Small intestine (tissue), 7 donors: ENCODE measurements around the gene EWSR1. TPM values are rescaled to one million over a fixed set of nuclear protein-coding genes. Genes with fewer than 3 reads are reported as not detected.
"Not testable (repeated sequence)": the region's sequence is repeated elsewhere in the genome, so short reads cannot be mapped to it uniquely, and the experiment has no call there.

Experiments
- DNase-seq, 2 donors: peaks; one replicate each; pipeline versions ENCODE4 v3.0.0 to v3.0.0-alpha.2; 2013
- FAIRE-seq: peaks from 2 replicates; lab custom pipeline; 2012; peaks lifted over from hg19 to GRCh38; lab: Jason Lieb, UNC
- H3K27ac ChIP-seq, 3 donors: one replicate each; pipeline ENCODE4 v1.5.1; 2013; ENCODE audit warnings: low read length in 2 of 3, mild to moderate bottlenecking in 2 of 3, control low read depth in 1 of 3, inconsistent platforms in 1 of 3, low read depth in 1 of 3, moderate library complexity in 1 of 3
- H3K27me3 ChIP-seq, 3 donors: one replicate each; pipeline ENCODE4 v1.6.1; 2013; ENCODE audit warnings: low read length in 3 of 3, inconsistent platforms in 1 of 3; ENCODE audit not compliant: control insufficient read depth in 3 of 3, insufficient read depth in 3 of 3
- H3K36me3 ChIP-seq, 3 donors: one replicate each; pipeline ENCODE4 v1.6.1; 2013; ENCODE audit warnings: low read length in 3 of 3, inconsistent platforms in 1 of 3, low read depth in 1 of 3, mild to moderate bottlenecking in 1 of 3, moderate library complexity in 1 of 3; ENCODE audit not compliant: control insufficient read depth in 3 of 3, insufficient read depth in 2 of 3
- H3K4me1 ChIP-seq, 3 donors: one replicate each; pipeline ENCODE4 v1.6.1; 2013; ENCODE audit warnings: low read length in 2 of 3, inconsistent platforms in 1 of 3, low read depth in 1 of 3, mild to moderate bottlenecking in 1 of 3, moderate library complexity in 1 of 3; ENCODE audit not compliant: control insufficient read depth in 3 of 3, insufficient read depth in 2 of 3
- H3K4me3 ChIP-seq, 3 donors: one replicate each; pipeline ENCODE4 v1.5.1; 2013; ENCODE audit warnings: low read length in 3 of 3, control low read depth in 1 of 3, inconsistent platforms in 1 of 3, low read depth in 1 of 3, mild to moderate bottlenecking in 1 of 3, moderate library complexity in 1 of 3
- H3K9me3 ChIP-seq, 2 donors: one replicate each; pipeline ENCODE4 v1.6.1; 2013; ENCODE audit warnings: low read depth in 1 of 2, low read length in 1 of 2; ENCODE audit not compliant: control insufficient read depth in 2 of 2, insufficient read depth in 1 of 2
- WGBS, 3 donors: extraction: QIAGEN DNeasy Blood & Tissue Kit; methylation state at CpG; one replicate each; pipeline ENCODE4 v1.1.7; 2013; 5-methylcytosine and 5-hydroxymethylcytosine counted together
- polyA plus RNA-seq, 4 donors: library from polyadenylated mRNA; stranded (reverse) in 3 of 4; unstranded in 1 of 4; fragments of 200-250 nt in 3 of 4; fragments of 120-200 nt in 1 of 4; gene quantifications; one replicate each; pipeline versions ENCODE4 v1.2.1 to v1.2.3, GENCODE V29; 2013
- donor health status: healthy with polysubstance abuse.
- donor health status: control.
- donor health status: control.
- donor health status: Bipolar disorder and iron deficiency.
- donor health status: healthy.

EWSR1 gene
- polyA plus RNA-seq, 4 donors, result 145 to 245 (median 186) TPM

- H3K27me3 ChIP-seq, result no peaks in the 10 kb centered on the region
- peaks cover 24 to 97% (median 38%) of the 10 kb centered on the region in 3 donors for H3K36me3 ChIP-seq
- no peak for DNase-seq
- H3K4me1 ChIP-seq, result no peaks in the 10 kb centered on the region
- no peak overlapping the region for H3K4me3 ChIP-seq
- no peak overlapping the region for H3K27ac ChIP-seq
- FAIRE-seq, result no peak
- 92 to 95% (median 93%) methylated on average over 25 of the region's 25 CpGs for WGBS, 3 donors
- H3K9me3 ChIP-seq, result no peaks in the 10 kb centered on the region
Observed at GRCh38 chr22:29341056-29341848, 73.2 kb downstream of the EWSR1 start.

- WGBS, 3 donors, result 92 to 96% (median 95%) methylated on average over 2 of the region's 2 CpGs
- H3K27ac ChIP-seq, result no peak overlapping the region
- no peak for DNase-seq
- peaks cover 29 to 97% (median 43%) of the 10 kb centered on the region in 3 donors for H3K36me3 ChIP-seq
- no peaks in the 10 kb centered on the region for H3K9me3 ChIP-seq
- H3K27me3 ChIP-seq, result no peaks in the 10 kb centered on the region
- H3K4me1 ChIP-seq, result no peaks in the 10 kb centered on the region
- no peak overlapping the region for H3K4me3 ChIP-seq
- FAIRE-seq, result no peak
Observed at GRCh38 chr22:29341849-29342127, 73.7 kb downstream of the EWSR1 start.

DNA sequence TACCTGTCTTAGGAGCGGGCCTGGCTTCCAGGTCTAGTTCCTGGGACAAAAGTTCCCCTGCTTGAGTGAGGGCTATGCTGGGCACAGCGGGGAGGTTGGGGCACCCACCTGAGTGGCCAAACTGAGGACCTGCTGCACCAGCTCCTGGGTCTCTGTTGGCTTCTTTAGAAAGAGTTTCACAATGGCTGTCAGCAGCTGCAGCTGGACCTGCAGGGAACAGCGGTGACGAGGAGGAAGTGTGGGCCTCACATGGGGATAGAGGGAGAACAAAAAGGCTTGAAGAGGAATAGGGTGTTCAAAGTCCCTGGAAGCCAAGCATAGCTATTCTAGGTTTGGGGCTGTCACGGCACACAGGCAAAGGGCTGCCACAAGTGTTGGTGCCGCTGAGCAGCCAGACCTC, 74.1 kb downstream of the EWSR1 start:
- Histone ChIP-seq H3K4me1 (no peaks in the 10 kb centered on the region), H3K27me3 (no peaks in the 10 kb centered on the region), H3K4me3 (no peak overlapping the region), H3K9me3 (no peaks in the 10 kb centered on the region), H3K27ac (no peak overlapping the region), H3K36me3 (peaks cover 32 to 97% (median 40%) of the 10 kb centered on the region in 3 donors)
- DNase-seq (no peak), FAIRE-seq (no peak)
- 89 to 92% (median 89%) methylated on average over 6 of the region's 6 CpGs for WGBS, 3 donors

GRCh38 chr22:29342577-29343312, 74.7 kb downstream of the EWSR1 start:
- FAIRE-seq, result no peak
- Histone ChIP-seq H3K36me3 (peaks cover 32 to 94% (median 42%) of the 10 kb centered on the region in 3 donors), H3K9me3 (no peaks in the 10 kb centered on the region), H3K4me1 (no peaks in the 10 kb centered on the region), H3K27me3 (no peaks in the 10 kb centered on the region), H3K4me3 (no peak overlapping the region), H3K27ac (no peak overlapping the region)
- WGBS, 3 donors, result 88 to 92% (median 91%) methylated on average over 10 of the region's 10 CpGs
- DNase-seq, result no peak

DNA sequence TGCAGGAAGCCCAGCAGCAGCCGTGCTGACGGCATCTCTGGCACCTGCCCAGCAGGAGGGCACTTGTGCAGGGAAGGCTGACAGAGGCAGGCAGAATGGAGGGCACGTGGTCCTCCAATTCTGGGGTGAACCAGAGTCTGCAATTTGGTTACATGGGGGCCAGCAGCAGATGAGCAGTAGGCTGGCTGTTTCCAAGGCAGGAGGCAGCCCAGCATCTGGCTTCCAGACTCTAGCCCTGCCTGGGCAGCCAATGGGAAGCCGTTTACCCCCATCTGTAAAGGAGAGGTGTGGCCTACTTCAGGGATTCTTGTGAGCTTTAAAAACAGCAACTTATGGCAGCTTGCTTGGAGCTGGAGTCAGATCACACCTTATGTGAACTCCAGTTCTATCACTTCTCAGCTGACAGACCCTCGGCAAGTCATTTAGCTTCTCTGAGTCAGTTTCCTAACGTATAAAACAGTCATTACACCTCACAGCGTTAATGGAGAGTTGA, 75.3 kb downstream of the EWSR1 start:
- no peak for FAIRE-seq
- H3K4me3 ChIP-seq, result no peak overlapping the region
- peaks cover 36 to 88% (median 44%) of the 10 kb centered on the region in 3 donors for H3K36me3 ChIP-seq
- DNase-seq, result no peak
- H3K9me3 ChIP-seq, result no peaks in the 10 kb centered on the region
- 68 to 77% (median 69%) methylated on average over 7 of the region's 7 CpGs for WGBS, 3 donors
- H3K27me3 ChIP-seq, result no peaks in the 10 kb centered on the region
- H3K4me1 ChIP-seq, result no peaks in the 10 kb centered on the region
- H3K27ac ChIP-seq, result no peak overlapping the region

GRCh38 chr22:29344137-29344536, 76.1 kb downstream of the EWSR1 start:
- WGBS, 3 donors, result 65 to 71% (median 65%) methylated on average over 5 of the region's 5 CpGs
- H3K36me3 ChIP-seq, result peaks cover 38 to 85% (median 41%) of the 10 kb centered on the region in 3 donors
- no peaks in the 10 kb centered on the region for H3K9me3 ChIP-seq
- FAIRE-seq (no peak), DNase-seq (no peak)
- no peaks in the 10 kb centered on the region for H3K27me3 ChIP-seq
- H3K4me1 ChIP-seq, result no peaks in the 10 kb centered on the region
- H3K4me3 ChIP-seq, result no peak overlapping the region
- H3K27ac ChIP-seq, result no peak overlapping the region

DNA sequence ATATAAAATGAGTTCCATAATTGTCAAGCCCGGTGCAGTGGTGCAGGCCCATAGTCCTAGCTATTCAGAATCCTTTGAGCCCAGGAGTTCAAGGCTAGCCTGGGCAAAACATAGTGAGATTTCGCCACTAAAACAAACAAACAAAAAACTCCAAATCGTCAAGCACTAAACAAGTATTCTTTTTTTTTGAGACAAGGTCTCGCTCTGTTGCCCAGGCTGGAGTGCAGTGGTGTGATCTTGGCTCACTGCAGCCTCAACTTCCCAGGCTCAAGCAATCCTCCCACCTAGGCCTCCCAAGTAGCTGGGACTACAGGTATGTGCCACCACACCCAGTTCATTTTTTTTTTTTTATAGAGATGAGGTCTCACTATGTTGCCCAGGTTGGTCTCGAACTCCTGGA, 76.8 kb downstream of the EWSR1 start:
- not testable (repeated sequence) for DNase-seq, FAIRE-seq, H3K27me3 ChIP-seq, H3K4me1 ChIP-seq, H3K9me3 ChIP-seq, H3K27ac ChIP-seq, H3K4me3 ChIP-seq
- H3K36me3 ChIP-seq, result peaks cover 41 to 85% (median 43%) of the 10 kb centered on the region in 3 donors
- WGBS, 3 donors, result 85 to 91% (median 86%) methylated on average over 5 of the region's 5 CpGs

- Histone ChIP-seq H3K4me3 (no peak overlapping the region), H3K9me3 (no peaks in the 10 kb centered on the region), H3K27ac (no peak overlapping the region), H3K27me3 (no peaks in the 10 kb centered on the region), H3K36me3 (peaks cover 44 to 85% (median 44%) of the 10 kb centered on the region in 3 donors), H3K4me1 (peaks cover 0 to 4% (median 0%) of the 10 kb centered on the region in 3 donors)
- DNase-seq (no peak), FAIRE-seq (no peak)
Observed at GRCh38 chr22:29345932-29346331, 77.9 kb downstream of the EWSR1 start.
